Ammon's horn (tissue), 1 donor: ENCODE results near the gene GTPBP1.
A peak's percentile ranks its signal among the peaks of the same experiment; 100 is the strongest.

ENCODE experiments used
- DNase-seq: peaks from one replicate; pipeline ENCODE4 v3.0.0-alpha.2; 2016; ENCODE audit warnings: low spot score

Gene GTPBP1

DNA sequence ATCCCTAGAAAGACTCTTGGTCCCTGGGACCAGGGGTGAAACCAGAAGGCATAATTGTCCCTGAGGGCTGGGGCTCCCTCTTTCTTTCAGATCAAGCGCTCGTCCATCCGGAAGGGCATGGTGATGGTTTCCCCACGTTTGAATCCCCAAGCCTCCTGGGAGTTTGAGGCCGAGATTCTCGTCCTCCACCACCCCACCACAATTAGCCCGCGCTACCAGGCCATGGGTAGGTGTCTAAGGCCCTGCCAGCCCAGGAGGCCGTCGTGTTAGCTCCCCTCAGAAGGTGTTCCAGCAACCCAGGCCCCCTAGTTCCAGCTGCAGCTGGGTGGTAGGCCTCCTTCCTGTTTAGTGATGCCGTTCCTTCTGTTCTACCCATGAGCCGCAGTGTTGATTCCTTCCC, 21.4 kb downstream of the GTPBP1 start:
- no peak for DNase-seq

DNA sequence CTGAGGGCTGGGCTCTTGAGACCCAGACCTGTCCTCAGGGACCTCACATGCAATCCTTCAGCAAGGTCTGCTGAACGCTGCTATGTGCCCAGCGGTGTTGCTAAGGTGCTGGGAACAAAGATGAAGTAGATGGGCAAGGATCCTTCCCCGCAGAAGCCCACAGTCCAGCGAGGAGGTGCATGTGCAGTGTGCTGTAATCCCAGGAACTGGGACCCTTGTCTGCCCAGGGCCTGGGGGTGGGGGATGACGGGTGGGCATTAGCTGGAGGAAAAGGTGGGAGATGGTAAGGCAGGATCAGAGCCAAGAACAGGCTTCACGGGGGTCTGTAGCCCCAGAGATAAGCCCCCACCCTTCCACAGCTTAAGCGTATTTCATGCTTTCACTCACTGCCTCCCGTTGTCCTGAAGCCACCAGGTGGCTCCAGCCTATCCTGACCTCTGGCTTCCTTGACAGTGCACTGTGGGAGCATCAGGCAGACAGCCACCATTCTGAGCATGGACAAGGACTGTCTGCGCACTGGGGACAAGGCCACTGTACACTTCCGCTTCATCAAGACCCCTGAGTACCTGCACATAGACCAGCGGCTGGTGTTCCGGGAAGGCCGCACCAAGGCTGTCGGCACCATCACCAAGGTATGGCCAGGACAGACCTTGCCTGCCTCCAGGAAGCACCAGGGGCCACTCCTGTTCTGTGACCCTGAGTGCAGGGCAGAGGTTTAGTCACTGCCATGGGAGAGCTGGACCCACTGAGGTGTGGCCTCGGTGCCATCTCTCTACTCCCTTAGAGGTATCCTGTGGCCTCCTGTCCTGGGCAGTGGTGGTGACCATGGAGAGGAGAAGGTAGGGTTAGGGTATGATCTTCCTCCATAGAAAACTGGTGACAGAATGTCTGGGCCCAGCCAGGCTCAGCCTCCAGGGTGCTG, 22.0 kb downstream of the GTPBP1 start:
- DNase-seq: no peak

DNA sequence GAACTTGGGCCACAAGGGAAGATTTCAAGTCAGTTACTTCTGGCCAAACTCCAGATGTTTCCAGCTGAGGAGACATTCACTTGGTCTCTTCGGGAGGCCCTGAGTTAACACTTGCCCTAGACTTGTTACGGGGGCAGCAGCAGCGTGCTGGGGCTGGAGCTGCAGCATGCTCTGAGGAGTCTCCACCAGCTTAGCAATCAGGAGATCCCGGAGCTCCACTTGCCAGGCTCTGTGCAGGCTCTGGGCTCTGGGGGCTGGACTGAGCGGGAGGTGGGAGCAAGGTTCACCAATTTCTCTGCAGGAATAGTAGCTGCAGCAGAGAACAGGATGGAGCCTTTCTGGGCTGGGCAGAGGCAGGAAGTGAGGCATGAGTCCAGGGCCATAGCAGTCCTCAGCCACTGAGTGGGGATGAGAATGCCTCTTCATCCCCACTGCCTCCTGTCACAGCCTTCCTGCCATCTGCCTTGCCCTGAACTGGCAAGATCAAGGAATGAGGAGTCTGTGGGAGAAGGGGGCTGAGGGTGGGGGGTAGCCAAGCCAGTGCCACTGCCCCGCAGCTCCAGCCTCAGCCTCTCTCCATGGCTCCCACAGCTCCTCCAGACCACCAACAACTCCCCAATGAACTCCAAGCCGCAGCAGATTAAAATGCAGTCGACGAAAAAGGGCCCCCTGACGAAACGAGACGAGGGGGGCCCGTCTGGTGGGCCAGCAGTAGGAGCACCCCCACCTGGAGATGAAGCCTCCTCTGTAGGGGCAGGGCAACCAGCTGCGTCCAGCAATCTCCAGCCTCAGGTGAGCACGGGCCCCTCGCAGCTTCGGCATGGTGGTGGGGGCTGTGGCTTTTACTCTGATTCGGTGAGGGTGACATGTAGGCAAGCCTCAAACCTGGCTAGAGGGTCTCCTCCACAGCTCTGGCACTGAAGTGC, 23.4 kb downstream of the GTPBP1 start:
- no peak for DNase-seq

DNA sequence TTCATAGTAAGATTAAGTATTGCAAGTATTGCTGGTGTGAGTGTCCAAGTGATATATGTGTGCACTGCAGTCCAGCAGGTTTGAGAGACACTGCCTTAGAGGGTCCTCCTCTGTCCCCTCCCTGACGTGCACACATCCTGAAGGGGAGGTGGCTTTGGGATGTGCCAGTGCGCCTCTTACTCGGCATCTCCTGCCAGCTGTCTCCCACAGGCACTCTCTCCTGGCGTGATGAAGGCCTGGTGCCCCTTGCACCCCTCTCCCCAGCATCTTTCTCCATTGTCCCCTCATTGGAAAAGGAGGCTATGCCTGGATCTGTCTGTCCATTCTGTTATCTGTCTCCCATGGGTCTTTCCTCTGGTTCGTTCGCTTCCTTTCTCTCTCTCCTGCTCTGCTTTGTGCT, 24.2 kb downstream of the GTPBP1 start:
- DNase-seq: no peak

DNA sequence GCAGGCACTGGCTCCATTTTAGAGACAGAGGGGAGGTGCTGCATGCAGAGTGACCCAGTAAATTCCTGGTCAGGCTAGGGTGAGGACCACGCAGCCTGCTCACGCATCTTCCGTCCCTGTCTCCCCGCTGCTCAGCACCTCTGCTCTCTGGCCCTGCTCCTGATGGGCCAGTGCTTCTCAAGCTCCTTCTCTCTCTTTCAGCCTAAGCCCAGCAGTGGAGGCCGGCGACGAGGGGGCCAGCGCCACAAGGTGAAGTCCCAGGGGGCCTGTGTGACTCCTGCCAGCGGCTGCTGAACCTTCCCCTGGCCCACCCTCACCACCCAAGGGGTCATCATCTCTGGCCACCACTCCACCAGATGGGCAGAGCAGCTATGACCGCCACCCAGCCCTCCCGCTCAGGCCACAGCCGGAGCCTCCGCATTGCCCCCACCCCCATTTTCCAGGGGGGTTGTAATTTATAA, 24.7 kb downstream of the GTPBP1 start:
- no peak for DNase-seq

DNA sequence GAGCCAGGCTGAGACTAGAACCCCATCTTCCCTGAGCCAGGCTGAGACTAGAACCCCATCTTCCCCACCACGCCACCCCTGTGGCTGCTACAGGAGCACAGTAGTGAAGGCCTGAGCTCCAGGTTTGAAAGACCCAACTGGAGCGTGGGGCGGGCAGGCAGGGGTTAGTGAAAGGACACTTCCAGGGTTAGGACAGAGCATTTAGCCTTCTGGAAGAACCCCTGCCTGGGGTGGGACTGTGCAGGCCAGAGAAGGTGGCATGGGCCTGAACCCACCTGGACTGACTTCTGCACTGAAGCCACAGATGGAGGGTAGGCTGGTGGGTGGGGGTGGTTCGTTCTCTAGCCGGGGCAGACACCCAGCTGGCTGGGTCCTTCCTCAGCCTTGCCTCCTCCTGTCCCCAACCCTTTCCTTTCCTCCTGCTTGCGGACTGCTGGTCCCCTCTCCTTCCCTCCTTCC, 26.0 kb downstream of the GTPBP1 start:
- no peak for DNase-seq

DNA sequence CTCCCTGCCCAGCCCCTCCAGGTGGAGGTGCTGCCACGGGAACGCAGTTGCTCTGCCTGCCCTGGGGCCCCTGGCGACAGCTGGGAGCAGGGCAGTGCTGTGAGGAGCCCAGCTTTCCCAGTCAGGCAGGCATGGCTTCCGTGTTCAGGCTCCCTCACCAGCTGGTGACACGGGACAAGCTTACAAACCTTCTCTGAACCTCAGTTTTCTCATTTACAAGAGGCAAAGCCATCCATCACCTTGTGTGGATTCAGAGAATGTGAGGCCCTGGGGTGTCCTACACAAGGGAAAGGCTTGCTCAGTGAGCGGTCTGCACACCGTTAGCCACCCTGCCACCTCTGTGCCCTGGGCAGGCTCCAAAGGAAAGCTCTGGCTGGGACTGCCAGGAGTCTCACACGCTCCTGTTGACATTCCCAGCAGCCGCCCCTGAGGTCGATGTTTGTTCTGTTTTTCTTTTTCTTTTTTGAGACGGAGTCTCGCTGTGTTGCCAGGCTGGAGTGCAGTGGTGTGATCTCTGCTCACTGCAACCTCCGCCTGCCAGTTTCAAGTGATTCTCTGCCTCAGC, 26.6 kb downstream of the GTPBP1 start:
- peak; percentile 50 for DNase-seq

DNA sequence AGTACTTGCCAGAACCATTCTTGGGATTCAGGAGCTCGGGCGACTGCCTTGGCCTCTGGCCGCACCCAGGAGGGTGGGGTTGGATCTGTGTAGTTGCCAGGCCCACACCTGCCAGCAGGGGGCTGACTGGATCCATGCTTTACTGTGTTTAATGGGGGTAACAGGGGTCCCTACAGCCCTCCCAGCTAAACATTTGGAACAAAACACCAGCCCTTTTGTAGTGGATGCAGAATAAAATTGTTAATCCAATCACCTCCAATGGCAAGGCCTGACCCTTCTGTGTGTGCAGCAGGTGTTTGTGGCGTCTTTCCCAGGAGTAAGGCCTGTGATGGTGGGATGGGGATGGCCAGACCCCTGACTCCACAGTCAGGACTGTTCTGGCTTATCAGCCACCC, 27.6 kb downstream of the GTPBP1 start:
- peak; percentile 68 for DNase-seq

DNA sequence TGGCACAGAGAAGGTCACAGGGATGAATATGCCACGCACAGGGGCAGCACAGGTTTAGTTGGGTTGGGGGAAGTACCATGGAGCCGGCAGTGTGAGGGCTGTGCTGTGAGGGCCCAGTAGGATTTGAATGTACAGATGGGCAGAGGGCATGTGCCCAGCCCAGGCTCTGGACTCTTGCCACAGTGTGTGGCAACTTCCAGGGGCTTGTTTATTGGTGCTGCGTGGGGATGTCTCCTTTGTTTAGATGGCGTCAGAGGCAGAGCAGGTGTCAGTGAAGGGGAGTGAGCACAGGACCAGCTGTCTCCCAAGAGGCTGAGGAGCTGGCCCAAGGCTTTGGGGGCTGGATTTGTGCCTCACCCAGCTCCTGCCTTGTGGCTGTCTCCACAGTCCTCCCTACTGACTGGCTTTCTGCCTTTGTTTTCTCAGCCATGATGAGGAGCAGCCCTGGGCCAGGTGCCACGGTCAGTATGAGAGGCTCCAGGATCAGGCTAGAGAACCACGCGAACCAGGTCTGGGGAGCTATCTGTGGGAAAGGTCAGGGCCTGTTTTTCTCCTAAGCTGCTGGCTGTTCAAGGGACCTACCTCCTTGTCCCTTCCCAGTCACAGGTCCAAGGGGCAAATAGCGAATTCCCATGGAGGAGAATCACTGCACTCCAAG, 28.1 kb downstream of the GTPBP1 start:
- peak; percentile 96 for DNase-seq

DNA sequence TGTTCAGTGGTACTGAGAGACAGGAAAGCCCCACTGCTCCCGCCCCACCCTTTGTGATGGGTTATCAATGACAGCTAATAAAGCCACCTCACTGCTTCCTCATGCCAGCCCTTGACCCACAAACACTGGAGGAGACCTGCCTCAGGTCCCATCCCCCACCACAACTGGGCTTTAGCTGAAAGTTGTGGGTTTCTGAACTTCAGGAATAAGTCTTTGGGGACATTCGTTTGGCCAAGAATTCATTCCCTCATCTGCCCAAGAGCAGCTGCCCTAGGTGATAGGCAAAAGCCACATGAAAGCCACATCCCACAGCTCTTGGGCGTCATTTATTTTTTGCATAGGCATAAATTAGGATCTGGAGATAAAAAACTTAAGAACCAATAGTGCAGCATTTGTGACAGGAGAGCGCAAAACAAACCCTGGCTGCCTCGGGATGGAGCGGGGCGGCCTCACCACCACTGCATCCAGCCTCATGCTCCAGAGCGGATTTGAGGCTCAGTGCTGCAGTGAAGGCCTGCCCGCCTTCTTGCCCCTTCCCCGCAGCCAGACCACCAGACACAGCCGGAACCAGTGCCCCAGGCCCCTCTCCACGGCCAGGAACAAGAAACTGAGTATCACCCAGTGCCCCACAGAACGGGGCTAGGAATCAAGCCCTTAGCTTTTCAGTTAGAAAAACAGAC, 28.8 kb downstream of the GTPBP1 start:
- no peak for DNase-seq

DNA sequence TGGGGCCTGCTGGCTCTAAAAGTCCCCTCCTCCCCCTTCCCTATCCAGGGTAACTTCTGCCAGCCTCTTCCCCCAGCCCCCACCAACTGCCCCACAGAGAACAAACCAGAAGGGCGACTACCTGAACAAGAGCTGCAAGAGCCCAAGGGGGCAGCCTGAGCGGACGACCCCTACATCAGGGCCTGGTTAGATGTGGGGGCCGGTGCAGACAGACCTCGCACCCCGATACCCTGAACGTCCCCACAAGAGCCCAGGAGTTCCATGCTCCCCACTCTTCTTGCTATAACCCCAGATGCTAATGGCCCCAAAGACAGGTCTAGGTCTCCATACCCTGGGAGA, 29.4 kb downstream of the GTPBP1 start:
- no peak for DNase-seq

DNA sequence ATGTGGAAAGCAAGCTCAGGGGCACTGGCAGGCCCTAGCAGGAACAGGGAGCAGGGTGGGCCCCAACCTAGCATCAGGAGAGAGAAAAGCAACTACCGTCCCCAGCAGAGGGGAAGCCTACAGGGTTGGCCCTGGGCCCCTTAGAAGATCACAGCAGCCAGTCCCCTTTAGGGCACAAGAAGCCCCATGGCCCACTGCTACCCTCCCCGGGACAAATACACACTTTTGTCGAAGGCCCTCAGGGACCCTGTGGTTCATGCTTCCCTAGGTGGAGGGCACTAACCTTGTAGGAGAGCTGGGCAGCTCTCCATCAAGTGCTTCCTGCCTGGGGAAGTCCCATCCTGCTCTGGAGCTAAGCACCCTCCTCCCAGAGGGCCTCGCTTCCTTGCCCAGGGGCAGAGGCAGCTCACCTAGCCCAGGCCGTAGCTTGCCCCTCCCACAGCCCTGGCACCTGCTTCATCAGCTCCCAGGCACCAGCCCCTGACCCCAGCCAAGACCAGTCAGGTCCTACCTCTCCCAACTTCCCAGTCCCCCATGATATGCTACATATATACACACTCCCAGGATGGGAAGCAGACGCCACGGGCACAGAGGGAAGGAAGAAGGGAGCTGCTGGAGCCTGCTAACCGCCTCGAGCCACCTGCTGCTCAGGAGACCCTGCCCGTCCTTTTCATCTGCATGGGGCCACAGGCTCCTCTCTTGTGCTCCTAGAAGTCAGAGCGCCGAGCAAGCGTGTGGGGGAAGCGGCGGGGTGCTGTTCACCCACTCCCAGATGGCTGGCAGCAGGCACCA, 29.9 kb downstream of the GTPBP1 start:
- DNase-seq: peak; percentile 72

DNA sequence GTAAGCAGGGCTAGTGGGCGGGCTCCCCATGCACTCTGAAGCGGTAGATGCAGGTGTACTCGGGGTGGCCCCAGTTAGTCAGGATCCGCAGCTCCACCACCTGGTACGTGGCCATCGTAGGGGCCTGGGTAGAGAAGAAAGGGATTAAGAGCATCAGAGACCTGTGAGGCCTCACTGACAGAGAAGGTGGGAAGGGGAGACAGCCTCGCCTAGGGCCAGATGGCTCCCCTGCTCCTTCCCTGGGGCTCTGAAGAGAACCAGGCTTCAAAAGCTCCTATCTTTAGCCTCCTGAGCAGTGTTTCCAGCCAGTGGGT, 30.5 kb downstream of the GTPBP1 start:
- DNase-seq: no peak

DNA sequence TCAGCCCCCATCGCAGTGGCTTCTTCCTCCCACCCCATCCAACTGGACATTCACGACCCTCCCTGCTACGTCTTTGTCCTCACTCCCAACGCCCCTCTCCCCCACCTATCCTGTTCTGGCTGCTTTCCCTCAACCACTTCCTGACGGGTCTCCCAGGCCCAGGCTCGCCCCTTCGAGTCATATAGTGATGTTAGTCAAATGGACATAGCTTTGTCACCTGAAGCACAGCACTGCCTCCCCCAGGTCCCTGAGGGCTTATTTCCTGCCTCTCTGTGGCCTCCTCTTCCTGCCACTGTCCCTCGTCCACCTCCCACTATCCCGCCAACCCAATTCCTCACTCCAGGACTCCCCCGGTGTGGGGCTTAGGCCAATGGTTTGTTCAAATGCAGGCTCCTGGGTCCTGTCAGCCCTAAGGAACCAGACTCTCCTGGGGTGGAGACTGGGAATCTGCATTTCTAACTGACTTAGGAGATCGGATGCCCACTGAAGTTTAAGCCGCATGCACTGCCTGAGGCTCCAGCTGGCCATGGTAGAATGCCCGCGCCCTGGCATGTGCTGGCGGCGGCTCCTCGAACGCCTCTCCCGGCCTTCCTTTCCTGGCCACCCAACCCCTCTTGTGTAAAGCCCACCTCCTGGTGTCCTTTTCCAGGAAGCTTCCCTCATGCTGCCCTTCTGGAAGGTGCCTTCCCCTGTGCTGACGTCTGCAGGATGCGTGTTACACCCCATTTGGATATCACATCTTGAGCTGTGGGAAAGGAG, 31.7 kb downstream of the GTPBP1 start:
- DNase-seq: no peak

DNA sequence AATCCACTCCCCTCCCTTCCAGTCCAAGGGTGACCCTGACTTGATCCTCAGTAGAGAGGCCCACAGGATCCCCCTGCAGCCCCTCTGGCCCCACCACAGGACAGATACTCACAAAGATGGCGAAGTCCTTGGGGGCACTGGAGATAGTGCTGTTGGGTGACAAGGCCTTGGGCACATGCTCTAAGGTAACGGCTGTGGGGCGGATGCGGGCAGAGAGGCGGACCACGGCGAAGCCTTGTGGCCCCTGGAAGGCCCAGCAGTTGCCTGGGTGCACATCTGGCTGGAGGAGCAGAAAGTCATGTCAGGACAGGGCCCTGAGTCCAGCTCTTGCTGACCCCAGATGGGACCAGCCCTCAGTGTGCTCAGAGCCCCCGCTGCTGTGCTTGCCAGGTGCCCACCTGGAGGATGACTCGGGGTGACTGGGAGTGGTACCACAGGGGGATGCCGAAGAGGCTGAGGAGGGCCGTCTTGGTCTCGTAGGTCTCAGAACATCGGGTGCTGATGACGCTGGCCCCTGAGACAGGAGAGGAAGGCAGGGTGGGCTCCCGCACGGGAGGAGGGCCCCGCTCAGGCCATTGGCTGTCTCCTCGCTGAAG, 32.8 kb downstream of the GTPBP1 start:
- DNase-seq: no peak

DNA sequence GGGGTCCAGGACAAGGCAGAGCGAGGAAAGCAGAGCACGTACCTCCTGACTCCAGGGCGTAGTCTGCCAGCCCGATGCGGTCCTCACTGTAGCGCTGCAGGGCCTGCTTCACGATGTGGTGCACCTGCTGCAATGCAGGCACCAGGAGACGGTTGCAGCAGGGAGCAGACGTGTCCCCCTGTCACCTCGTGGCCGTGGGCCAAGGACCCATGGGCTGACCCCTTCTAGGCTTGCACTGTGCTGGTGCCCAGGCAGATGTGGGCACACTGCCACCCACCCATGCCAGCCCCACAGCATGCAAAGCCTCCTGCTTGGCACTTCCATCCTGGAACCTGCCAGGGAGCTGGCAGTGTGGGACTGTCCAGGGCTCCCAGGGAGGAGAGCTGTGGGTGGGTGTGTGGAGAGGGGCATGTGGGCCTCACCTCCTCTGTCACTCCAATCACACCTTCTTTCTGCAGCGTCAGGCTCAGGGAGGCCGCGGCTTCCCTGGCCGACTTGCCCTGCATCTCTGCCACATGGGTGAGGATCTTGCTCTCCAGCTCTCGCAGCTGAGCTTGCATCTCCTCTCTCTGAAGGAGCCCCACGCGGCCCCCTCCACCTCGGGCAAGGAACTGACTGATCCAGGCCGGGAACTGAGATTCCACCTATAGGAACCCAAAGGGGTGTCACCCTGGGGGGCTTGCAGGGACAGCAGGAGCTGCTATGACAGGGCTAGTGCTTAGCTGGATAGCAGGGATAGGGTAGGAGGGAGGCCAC, 33.7 kb downstream of the GTPBP1 start:
- DNase-seq: no peak

DNA sequence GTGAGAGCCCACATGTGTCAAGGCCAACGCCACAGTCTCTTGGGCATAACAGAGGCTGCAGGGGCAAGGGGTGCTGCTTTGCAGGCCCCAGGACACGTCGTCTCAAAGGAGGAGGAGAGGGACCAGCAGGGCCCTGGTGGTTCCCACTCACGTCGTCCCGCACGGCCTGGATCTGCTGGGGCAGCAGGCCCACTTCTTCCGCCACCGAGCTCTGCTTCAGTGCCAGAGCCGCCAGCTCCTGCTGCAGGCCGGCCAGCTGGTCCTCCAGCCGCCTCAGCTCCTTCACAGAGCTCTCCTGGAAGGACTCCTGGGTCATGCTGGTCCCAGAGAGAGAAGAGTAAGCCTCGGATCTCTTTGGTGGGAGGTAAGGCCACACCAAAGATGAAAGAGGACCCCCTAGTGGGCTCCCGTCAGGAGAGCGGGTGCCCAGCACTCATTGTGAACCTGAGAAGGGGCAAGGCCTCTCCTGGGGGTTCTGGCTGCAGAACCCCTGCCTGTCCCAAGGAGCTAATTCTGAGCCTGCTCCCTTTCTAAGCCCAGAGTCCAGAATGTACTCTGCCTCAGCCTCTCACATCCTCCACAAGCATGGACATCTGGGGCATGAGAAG, 34.5 kb downstream of the GTPBP1 start:
- no peak for DNase-seq

DNA sequence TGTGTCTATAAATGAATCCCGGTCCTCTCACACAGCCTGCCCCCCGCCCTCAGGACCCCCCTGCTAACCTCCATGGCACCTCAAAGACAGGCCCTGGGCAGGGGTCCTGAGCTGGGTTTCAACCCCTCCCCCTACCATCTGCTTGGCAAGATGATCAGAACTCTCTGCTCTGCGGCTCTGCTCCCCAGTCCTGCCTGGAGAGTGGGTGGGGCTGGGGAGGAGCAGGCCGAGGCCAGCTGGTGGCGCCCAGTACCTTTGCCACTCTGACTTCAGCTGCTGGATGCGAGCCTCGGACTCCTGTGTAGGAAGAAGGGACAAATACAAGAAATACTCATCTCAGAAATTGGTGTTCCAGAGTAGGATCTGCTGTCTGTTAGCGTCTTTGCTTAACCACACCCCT, 35.0 kb downstream of the GTPBP1 start:
- no peak for DNase-seq
